Ishikawa (cell line): Measurements from ENCODE around the gene OR2L5.

Experiments
- EGR1 ChIP-seq: IDR thresholded peaks from 2 replicates; pipeline ENCODE4 v1.6.1; 2012
- MAX ChIP-seq: IDR thresholded peaks from 2 replicates; pipeline ENCODE4 v1.6.1; 2012

GRCh38 chr1:248065071-248065470, 51.6 kb downstream of the OR2L5 start:
- no peak for TF ChIP-seq MAX
- no peak for TF ChIP-seq EGR1
